ENCODE measurements around the gene HIPK2.

Gene HIPK2

DNA sequence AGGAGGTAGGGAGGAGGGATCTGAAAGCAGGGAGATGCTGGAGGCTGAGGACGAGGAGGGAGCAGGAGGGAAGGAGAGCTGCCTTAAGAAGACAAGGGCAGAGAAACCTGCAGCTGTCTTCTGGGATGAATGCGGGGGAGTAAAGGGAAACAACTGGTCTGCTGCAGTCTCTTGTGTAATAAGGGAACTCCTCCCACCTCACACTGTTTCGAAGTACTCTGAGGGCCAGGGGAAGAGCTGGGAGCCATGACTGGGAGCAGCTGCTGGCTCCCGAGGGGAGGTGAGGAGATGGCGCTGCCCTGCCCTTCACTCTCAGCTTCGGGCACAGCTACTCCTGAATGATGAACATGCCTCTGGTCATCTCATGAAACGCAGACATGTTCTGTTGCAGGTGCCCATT lies 189.2 kb downstream of the HIPK2 start:
- DNase-seq (ENCODE audit: low spot score) = no peak

DNA sequence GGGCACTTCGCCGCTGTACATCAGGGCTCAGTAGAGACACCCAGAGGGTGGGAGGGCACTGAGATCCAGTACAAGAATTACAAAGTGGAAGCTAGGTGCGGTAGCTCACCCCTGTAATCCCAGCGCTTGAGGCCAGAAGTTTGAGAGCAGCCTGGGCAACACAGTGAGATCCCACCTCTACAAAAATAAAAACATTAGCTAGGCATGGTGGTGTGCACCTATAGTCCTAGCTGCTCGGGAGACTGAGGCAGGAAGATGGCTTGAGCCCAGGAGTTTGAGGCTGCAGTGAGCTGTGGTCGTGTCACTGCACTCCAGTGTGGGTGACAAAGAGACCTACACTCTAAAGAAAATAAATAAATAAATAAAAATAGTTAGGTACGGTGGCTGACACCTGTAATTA lies 190.3 kb downstream of the HIPK2 start:
- no peak for DNase-seq (ENCODE audit: low spot score)

DNA sequence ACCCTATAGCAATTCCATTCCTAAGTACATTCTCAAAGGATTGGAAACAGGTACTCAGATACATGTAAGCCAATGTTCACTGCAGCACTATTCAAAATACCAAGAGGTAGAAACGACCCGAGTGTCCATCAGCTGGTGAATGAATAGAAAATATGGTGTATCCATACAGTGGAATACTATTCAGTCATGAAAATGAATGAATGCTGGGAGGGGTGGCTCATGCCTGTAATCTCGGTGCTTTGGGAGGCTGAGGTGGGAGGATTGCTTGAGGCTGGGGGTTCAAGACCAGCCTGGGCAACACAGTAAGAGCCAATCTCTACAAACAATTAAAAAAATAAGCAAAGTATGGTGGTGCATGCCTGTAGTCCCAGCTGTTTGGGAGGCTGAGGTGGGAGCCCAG lies 191.5 kb downstream of the HIPK2 start:
- no peak for DNase-seq (ENCODE audit: low spot score)

DNA sequence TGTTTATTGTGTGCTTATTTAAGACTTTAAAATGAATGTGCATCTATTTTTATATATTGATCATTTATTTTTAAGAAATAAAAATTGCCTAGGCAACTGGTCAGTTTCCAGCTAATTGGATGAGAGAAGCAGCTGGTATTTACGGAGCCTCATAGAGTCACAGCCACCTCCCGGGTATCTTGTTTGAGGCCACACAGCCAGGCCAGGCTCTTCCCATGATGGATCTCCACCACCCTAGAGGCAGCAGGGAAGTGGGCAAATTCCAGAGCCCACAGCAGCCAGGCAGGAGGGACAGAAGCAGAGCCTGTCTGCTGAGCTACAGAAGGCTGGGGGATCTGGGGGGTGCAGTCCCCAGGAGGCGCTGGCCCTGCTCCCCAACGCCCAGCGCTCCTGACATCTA lies 192.8 kb downstream of the HIPK2 start:
- DNase-seq (ENCODE audit: low spot score) = no peak

DNA sequence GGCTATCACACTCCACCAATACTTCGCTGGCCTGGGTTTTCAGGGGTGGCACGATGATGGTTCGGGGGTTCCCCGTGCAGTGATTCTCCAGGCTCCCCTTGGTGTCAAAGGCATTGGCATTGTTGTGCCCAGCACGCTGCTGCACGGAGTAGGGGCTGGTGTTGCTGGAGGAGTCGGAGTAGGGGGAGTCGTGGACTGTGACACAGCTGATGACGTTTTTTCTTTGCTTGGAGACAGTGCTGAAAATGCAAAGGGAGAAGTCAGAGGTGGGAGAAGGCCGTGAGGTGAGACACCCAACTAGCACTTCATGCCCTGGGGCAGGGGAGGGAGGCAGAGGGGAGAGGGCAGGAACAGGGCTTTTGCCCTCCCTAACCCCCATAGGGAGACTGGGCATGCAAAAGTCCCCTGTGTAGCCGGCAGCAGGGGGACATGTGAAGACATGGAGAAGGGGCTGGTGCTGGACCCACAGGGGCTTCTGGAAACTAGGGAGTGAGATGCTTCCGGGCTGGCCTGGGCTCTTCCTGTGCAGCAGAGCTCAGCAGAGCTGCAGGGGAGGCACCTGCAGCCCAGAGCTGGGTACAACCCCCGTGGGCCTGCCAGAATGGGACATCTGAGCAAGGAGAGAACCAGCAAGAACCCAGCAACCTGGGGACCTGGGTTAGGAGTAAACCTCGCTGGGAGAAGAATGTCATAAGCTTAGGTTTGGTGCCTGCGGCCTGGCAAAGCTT lies 193.8 kb downstream of the HIPK2 start:
- DNase-seq (ENCODE audit: low spot score) = no peak

DNA sequence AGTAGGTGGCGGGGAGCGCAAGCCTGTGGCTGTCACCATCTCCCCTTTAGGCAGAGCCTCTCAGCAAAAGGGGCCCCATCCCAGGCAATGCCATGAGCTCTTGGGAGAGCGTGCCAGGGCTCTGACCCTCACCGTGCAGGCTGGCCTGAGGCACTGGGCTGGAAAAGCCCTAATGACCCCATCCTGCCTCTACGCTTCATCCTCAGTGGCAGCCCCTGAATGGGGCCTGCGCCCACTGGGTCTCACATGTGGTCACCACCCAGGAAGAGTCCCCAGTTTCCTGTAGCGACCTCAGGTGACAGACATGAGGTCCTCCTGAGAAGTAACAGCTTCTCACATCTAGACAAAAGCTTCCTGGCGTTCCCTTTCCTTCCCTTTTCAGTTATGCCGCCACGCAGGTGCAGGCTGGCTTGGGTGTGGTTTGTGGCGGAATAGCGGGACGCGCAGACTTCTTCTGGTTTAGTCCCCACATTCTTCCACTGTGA lies 195.1 kb downstream of the HIPK2 start:
- DNase-seq (ENCODE audit: low spot score) = no peak

DNA sequence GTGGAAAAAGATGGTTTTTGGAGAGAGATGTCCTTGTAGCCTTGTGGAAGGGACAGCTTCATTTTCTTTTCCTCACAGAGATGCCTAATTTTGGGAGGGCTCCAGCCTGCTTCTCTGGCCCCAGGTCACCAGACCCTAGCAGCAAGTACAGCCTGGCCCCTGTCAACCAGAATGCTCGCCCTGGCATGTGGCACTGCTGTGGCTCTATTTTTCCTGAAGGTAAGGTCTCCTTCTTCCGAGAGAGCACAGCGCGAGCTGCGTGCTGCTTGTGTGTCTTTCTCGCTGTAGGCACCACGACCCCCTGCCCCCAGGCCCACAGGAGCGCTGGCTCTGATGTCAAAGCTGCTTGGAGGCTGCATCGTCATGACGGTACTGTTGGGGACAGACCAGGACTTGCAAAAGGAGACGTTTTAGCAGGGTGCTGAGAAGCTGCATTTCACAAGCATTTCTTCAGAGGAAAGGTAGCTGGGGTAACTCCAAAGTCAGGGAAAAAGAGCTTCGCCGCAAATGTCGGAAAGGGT lies 195.6 kb downstream of the HIPK2 start:
- no peak for DNase-seq (ENCODE audit: low spot score)

DNA sequence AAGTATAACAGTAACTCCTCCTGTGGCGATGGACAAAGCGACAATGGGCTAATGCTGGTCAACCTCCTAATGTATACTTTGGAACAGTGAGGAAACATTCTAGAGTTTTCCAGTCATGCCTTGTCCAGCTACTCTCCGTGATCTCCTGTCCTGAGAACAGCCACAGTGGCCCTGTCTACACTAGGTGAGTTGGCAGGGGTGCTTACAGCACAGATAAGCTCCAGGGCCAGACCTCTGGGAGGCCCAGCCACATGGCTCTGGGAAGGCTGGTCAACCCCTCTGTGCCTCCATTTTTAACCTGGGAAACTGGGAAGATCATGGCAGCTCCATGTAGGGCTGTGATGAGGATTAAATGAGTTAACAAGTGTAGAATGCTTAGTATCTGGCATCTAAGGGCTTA lies 197.4 kb downstream of the HIPK2 start:
- no peak for DNase-seq (ENCODE audit: low spot score)

DNA sequence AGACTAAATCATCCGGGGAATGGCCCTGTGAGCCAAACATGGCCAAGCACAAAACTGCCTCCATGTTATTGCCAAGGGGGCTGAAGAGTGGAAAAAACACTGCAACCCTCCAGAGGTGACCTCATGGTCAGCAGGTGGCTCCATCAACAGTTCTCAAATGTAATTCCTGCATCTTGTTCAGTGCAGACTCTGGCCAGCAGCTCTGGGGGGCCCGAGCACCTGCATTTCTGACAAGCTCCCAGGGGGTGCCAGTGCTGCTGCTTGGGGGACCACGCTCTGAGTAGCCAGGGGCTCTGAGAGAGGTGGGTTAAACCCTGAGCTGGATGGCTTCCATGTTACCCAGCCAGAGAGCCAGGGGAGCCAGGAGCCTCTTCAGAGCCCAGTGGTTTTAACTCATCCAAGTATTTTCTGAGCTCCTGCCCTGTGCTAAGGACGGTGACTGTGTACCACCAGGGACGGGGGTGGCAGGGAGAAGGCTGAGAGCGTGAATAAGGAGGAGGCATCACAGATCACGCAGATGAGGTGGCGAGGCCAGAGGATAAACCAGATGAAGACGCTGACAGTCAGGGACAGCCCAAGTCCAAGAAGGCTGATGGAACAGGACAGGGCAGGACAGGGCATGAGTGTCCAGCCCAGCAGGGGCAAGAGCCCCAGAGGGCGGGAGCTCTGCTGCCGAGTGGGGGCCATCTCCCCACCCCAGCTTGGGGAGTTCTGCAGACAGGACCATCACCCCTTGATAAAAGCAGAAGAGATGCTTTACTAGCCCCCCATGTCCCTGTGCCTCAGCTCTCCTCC lies 201.4 kb downstream of the HIPK2 start:
- no peak for DNase-seq (ENCODE audit: low spot score)

DNA sequence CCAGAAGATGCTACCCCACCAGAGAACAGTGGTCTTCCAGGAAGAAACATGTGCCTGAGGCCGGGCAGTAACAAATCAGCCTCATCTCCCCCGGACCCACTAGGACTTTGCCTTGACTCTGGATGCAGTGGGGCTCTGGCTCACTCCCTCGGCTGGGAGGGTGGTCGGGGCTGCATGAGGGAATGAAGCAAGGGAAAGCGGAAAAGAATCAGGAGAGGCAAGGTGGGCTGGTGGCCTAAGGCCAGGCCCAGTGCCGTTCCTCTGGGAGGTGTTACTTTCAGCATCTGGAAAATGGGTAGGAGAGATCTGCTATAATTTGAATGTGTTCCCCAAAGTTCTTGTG lies 202.5 kb downstream of the HIPK2 start:
- DNase-seq (ENCODE audit: low spot score) = no peak

DNA sequence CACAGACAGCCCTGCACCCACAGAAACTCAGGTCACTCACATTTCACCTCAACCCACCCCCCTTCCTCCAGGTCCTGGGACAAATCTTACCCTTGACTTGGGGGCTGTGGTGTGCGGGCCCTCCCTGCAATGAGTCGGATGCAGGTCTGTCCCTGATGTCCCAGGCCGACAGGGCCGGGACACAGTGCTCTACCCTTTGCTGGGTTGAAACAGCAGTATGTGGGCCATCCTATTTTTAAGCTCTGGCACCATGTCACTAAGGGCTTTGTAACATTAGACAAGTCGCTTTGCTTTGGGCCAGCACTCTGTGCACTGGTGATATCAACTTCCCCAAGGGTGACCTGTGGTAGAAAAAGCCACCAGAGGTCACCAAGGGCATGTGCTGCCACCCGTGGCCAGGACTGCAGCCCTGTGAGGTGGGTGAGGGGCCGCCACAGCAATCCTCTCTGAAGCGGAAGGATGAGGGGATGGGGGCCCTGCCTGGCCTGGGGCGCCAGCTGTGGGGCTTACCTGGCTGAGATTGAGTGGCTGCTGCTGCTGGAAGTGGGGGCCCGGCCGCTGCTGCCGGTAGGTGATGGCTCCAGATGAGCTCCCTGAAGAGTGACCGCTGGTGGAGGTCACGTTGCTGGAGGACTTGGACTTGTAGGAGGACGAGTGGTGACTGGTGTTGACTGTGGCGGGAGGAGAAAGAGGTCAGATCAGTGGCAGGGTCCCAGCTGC lies 203.0 kb downstream of the HIPK2 start:
- DNase-seq (ENCODE audit: low spot score) = no peak

DNA sequence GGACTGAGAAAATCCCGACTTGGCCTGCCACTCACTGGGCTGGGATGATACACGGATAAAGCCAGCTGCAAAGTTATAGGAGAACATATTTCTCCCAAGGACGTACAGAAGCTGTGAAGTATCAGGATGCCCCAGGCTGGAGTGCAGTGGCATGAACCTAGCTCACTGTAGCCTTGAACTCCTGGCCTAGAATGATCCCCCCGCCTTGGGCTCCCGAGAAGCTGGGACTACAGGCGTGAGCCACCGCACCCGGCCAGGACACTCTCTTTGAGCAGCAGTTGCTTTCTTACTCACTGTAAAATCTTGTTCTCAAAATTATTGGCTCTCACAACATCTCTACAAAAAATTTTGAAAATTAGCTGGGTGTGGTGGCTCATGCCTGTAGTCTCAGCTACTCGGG lies 203.9 kb downstream of the HIPK2 start:
- no peak for DNase-seq (ENCODE audit: low spot score)

DNA sequence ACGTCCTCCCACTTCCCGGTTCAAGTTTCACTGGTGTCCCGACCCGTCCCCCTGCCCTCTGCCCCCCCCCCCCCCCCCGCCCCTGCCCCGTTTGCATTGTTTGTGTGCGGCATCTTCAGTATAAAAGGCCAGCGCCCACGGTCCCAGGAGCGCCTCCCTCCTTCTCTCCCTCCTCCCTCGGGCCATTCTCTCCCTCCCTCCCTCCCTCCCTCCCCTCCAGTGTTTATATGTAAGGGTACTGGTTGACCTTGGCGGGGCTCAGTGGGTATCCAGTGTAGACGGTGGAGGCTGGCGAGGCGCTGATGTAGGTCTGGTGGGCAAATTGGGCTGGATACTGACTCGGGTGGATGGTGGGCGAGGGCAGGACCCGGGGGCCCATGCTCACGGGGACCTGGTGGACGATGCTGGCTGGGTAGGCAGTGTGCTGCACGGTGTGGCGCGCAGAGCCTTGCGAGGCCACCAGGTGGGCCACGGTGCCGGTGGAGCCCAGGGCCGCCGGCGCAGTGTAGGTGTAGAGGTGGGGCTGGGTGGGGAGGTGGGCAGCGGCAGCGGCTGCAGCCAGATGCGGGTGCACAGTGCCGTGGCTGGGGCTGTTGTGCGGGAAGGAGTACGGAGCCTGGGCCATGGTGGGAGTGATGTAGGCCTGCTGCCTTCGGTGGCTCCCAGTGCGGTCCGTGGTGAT lies 205.0 kb downstream of the HIPK2 start:
- DNase-seq (ENCODE audit: low spot score) = no peak

DNA sequence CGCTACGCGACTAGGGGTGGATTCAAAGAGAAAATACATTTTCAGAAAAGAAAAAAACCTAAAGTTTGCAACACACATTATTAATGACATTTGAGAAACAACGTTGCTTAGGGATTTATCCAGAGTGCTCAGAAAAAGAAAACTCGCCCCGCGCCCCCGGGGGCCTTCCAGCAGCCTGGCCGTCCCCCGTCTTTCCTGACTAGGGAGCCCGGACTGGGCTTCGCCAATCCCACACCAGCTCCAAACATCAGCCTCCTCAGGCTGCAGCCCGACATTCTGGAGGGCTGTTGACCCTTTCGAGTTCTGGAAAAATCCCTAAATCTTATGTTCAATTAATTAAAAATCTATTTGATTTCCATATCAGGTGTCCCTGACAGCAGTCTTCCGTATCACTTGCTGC lies 205.7 kb downstream of the HIPK2 start:
- no peak for DNase-seq (ENCODE audit: low spot score)

DNA sequence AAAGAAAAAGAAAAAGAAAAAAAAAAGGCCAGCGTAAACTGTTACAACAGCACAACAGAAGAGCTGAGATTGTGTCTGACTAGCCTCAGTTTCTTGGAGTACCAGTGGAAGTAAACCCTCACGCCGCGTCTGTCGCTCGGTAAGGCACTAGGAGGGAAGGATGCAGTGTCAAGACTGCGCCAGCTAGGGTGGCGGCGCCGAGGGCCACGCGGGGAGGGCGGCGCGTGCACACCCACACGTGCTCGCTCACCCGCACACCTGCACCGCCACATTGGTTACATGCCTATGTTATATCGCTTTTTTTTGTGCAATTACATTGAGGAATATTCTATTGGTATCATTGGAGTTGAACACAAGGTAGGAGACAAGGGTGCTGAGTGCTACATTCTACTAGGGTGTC lies 206.1 kb downstream of the HIPK2 start:
- DNase-seq (ENCODE audit: low spot score) = no peak

DNA sequence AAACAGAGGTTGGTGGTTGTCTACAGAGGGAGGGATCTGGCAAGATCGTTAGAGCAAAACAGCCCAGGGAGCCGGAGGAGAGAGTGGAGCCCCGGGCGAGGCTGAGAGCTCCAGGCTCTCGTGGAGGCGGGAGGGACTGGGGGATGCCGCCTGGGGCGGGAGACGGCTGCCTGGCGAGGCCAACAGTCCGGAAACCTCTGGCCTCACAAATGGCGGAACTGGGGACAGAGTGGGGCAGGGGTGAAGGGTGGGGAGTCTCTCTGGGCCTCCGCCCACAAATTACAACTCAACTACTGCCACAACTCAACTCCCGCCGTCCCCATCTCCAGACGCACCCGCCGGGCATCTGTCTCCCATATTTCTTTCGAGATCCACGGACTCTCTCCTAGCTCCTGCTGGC lies 206.6 kb downstream of the HIPK2 start:
- no peak for DNase-seq (ENCODE audit: low spot score)

DNA sequence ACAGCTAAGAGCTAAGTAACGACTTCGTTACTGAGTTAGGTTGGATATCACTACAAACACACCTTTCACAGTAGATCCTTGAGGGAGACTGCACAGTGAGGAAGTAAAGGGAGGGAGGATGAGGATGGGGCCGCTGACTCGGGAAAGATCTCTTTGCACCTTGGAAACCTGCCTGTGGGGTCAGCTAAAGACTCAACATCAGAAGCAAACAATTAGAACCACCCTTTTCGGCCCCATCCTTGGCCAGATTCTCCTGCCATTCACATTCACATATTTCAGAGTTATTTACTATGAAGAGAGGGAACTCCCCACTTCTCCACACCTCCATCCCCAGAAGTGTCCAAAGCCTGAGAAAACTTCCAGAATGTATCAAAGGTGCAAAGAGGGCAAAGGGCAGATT lies 207.2 kb downstream of the HIPK2 start:
- no peak for DNase-seq (ENCODE audit: low spot score)

DNA sequence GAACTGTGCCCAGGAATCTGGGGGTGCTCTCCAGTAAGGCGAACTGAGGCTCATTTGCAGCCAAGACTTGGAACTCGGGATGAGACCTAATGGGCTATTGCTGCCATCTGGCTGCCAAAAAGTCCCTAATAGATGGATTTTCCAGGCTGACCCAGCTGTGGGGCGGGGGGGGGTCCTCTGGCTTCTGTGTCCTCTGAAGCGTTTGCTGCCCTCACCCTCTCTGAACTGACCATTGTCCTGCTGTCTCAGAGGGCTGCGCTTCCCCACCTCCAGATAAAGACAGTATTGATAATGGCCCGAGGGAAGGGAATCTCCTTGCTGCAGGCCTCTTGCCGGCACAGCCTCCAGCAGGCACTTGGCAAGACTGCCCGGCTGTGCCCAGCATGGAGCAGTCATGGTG lies 207.7 kb downstream of the HIPK2 start:
- DNase-seq (ENCODE audit: low spot score) = no peak

DNA sequence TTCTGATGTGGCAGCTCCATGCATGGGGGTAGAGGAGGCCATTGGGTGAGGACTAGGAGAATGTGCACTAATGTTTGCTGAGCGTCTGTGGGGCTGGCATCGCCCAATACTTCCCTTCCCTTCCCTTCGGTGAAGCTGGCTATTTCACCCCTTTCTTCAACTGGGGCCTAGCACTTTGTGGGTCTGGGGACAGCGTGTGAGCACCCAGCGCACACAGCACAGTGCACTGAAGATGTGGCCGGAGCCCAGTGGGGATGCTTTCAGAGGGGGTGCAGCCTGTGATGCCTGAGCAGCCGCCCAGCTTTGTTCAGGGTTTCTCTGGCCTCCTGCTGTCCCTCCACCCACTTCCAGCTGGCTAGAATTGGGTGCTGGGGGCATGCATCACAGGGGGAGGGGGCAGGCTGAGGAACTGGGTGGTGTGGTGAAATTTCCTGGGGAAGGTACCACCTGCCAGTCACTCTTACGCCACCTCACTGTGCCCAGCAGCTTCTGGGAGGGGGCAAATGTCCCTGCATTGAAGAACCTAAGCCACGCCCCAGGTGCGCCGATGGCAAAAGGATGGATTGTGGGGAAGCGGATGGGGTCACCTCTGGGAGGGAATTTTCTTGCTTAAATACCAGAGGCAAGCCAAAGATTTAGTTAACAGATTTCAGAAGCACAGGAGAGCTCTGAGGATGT lies 208.8 kb downstream of the HIPK2 start:
- DNase-seq (ENCODE audit: low spot score) = no peak

DNA sequence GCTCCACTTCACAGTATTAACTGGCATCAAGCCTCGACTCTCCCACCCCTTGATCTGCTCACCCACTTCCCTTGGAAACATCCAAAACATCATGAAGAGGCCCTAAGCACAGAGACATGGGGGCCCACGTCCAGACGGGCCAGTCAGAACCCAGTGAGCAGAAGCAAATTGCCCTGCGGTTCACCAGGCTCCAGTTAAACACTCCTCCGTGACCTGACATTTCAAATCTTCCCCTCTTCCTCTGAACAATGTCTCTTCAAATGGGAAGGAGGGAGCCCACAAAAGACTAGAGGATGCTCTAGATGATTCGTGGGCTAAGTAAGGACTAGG lies 209.5 kb downstream of the HIPK2 start:
- DNase-seq (ENCODE audit: low spot score) = no peak

DNA sequence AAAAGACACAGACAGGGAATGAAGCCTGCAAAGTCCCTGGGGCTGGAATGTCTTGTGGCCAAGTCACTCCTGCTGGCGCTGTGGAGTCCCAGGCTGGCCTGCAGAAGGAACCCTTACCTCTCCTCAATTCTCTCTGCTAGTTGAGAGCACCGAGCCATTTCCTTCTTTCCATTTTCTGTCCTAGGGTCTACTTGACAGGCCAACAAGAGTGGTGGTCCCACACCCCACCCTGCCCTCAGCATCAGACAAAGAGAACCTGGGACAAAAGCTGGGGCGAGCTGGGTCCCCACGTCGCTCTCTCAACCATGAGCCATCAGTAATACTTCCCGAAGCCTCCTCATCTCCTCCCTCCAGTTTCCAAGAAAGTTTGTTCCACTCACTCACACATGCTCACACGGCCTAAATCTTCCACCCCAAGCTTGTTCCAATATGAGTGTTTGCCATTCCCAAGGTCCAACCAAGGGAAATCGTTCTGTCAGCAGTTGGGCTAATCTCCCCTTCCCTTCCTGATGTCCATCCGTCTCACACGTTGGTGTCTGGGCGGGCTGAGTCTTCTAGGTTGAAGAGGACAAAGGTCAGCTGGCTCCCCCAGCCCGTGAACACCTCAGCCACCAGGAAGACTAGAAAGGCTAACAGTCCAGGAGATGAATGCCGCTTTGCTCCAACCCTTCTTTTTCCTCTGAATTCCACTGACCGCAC lies 210.0 kb downstream of the HIPK2 start:
- DNase-seq (ENCODE audit: low spot score) = no peak

Measured in CD4-positive, alpha-beta T cell treated with Interleukin-2 at 100 ng/mL for 4 hours (primary cell).